T47D (cell line): ENCODE data around the gene DAP.
"Not testable (repeated sequence)": the region's sequence is repeated elsewhere in the genome, so short reads cannot be mapped to it uniquely, and the experiment has no call there.

Source experiments
- DNase-seq, 2 experiments: peaks; one replicate each; pipeline versions ENCODE4 v3.0.0 to v3.0.0-alpha.2; 2011 to 2012; ENCODE audit warnings: low read depth in 1 of 2, low spot score in 1 of 2
- JUND ChIP-seq: IDR thresholded peaks from 2 replicates; pipeline ENCODE4 v1.6.1; 2012; ENCODE audit warnings: low read depth
- in situ Hi-C: cut with HindIII; loops from 2 replicates; pipeline ENCODE4 v1.10.0; 2016; ENCODE audit warnings: low sequenced_read_pairs, low pct_unique_long_range_greater_than_20kb

Gene DAP

DNA sequence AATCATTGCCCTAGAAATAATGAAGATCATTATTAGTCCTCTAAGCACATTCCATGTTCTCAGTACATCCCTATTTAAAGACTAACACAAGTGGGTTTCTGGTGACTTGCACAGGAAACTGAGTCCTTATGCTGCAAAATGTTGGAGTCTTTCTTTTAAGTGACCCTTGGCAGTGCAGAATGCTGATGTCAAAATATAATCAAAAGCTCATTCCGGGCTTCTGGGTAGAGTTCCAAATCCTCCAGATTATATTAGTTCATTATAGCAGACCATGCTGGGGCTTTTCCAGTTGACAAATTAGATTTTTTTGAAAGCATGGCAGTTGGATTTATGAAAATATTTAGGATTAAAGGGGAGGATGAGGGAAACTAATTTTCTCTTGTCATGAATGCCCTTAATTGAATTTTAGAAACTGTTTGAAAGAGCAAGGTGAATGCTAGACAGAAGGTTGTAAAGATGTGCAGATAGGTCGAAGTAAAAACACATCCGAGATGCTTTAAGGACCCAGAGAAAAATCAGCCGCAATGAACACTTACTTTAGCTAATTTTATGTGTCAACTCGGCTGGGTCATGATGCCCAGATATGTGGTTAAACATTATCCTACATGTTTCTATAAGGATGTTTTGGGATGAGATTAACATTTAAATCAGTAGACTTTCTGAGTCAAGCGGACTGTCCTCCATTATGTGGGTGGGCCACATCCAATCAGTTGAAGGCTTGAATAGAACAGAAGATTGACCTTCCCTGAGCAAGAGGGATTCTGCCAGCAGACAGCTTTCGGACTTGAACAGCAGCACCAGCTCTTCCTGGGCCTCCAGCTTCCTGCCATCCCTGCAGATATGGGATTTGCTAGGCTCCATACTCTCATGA, 88.7 kb downstream of the DAP start:
- TF ChIP-seq JUND = no peak
- DNase-seq = no peak
- in situ Hi-C loops = no loop called here

DNA sequence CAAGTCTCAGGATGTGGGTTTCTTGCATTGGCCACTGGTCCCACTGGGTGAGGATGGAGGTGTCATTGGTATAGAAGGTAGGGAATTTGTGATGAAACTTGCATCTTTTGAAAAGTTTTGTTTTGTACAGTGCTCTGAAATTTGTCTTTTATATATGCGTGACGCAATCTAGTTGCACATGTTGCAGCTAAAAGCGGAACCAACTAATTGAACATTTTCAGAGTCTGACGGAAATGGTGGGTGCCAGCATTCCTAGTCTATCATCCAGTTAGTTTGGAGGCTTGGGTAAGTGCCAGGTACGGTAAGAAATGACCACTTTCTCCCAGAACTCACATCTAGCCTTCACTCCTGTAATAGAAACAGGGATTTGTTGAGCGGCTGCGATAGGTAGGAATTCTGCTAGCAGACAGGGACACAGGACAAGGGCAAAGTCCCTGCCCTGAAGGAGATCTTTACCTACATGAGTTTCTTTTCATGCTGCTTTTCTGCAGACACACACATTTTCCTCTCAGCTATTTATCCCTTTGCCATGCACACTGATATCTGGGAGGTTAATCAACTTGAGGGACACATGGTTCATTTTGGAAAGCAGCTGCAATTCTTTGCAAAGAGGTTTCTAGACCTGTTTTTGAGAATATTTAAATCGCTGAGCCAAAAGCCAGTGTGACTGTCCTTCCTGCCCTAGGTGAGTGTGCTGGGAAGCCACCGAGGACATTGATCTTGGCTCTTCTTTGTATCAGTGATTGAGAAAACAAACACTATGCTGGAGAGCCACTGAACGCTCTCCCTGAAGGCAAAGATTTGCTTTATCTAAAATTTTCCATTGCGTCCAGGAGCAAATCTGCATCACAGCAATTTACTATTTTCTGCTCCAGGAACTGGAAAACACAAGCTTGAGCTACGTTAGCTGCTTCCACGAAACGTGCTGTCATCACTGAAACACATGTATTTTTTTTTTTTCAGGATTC, 89.7 kb downstream of the DAP start:
- in situ Hi-C loops = no loop called here
- no peak for DNase-seq
- no peak for TF ChIP-seq JUND

DNA sequence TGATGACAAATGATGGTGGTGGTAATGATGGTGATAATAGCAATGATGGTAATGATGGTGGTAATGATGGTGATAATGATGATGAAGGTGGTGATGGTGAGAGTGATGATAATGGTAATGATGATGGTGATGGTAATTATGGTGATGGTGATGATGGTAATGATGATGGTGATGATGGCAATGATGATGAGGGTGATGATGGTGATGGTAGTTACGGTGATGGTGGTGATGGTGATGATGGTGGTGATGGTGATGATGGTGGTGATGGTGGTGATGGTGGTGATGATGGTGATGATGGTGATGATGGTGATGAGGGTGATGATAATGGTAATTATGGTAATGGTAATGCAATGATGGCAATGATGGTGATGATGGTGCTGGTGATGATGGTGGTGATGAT, 91.1 kb downstream of the DAP start:
- TF ChIP-seq JUND = no peak
- in situ Hi-C loops = no loop called here
- DNase-seq = no peak

DNA sequence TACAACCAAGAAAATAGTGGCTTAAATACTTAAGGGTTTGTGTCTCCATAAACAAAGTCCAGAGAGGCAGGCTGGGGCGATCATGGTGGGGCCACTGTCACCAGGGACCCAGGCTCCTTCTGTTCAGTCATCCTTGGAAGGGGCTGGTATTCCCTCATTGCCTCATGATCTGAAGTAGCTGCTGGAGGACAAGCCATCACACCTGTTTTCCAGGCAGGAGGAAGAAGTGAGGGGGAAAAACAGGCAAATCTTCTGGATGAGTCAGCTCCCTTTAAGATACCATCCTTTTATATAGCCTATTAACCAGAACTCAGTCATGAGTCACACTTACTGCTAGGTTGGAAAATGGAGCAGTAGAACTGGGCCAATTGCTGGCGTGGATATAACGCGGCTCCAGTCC, 92.3 kb downstream of the DAP start:
- no peak for DNase-seq
- no peak for TF ChIP-seq JUND
- in situ Hi-C loops = no loop called here

DNA sequence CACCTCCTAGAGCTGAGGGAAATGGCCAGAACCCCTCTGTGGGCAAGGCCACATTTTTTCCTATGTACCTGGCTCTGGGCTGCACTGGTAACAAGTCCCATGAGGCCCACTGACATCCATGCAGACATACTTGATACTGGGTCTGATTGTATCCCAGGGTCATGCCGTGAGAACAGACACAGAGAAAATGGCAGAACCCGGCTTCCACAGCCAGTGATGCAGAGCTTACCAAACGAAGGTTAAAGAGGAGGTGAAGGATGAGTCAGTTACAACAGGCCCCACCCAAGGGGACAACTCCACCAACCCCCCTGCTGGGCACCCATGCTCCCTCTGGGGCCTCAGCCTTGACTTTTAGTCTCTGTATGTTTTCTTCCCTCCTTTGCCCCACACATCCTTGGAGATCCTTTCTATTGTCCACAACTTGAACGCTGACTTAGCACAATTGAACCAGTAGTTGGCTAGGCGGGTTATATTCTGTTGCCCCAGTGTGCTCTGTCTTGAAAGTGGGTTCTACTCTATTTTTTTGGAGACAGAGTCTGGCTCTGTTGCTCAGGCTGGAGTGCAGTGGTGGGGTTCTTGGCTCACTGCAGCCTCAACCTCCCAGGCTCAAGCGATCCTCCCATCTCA, 93.5 kb downstream of the DAP start:
- DNase-seq = no peak
- no peak for TF ChIP-seq JUND
- in situ Hi-C loops = no loop called here

DNA sequence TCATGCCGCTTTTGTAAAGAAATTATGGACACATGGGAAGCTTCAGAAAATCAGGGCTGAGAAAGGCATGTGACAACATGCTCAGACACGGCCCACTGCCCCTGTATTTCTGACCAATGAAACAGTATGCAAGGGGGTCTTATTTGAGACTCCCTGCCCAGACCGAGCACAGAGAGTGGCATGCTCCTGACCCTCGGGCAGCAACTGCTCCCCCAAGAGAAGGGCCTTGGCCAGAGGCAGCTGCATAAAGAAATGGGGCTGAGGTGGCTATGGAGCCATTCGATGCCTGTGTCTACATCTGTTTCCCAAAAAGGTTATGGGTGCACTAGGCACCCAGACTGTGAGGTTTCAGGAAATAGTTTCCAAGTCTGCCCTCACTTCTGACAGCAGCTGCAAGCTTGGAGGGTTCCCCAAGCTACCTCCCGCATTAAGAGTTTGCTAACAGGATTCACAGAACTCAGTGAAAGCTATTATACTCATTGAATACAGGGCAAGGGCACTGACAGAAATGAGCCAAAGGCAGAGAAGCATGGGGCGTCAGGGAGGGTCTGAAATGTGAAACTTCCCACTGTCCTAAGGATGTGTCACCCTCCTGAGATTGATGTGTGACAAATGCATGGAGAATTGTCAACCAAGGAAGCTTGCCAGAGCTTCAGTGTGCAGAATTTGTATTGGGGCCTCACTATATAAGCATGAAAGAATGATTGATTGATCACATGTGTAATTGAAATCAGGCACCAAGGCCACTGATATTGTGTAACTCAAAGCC, 94.3 kb downstream of the DAP start:
- no peak for DNase-seq
- TF ChIP-seq JUND = no peak
- in situ Hi-C loops = no loop called here

DNA sequence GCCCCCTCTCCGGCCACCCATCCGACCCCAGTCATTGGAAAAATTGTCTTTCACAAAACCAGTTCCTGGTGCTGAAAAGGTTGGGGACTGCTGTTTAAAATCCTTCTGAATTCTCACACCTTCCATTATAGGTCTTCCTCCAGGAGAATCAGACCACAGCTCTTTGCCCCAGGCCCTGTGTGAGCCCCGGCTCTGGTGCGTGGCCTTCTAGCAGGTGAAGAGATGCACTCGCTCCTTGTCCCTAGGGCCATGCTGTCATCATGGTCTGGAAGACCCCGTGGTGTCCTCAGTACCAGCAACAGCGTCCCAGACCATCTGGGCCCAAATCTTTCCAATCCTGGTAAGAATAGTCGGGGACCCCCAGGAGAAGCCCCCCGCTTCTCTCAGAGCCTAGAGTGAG, 95.2 kb downstream of the DAP start:
- no peak for TF ChIP-seq JUND
- in situ Hi-C loops = no loop called here
- no peak for DNase-seq

DNA sequence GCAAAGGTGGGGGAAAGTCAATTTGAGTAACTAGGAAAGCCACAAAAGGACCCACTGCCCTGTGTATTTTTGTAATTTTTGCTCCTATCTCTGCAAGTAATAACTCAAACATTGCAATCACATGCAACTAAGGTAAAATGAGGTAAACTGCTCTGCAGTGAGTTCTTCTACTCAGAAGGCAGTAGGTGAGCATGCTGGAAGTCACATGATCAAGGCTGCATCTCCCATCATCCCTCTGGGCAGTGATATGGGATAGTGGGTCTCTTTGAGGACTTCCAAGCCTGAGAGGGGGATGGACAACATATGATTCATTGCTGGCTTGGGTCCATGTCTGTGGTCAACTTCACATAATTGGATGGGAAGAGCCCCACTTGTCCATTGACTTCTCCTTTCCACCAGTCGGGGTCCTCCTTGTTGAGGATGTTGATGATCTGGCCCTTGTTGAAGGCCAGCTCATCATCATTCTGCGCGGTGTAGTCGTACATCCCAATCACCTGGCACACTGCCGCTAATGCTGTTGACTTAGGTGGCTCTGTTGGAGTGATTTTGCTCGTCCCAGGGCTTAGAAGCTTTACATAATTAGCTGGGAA, 96.8 kb downstream of the DAP start:
- DNase-seq, in situ Hi-C loops: not testable (repeated sequence)

DNA sequence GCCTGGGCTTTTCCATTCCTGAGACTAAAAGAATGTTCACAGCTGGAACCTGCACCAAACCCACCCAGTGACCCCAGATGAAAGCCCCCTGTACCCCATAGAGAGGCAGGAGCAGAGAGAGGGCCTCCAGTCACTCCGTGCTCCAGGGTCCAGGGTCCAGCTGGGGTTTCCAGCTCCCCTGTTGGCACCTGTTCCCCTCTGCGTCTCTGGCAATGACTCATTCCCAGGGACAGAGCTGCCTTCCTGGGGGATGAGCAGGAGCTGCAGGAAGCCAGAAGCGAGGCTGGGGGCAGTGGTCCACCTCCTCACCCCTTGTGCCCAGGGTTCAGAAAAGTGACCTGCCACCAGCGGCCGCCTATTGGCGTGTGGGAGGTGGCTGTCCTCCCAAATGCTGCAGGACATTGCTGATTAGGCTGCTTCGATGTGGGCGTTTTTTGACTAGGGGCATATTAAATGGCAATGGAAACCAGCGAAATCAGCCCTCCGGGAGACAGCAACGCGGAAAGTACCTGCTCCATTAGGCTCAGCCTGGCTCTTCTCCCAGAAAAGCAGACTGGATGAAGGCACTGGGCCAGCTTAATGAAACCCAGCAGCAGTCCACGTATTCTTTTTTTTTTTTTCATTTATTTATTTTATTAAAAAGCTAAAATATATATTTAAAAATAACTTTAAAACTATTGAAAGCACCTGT, 97.4 kb downstream of the DAP start:
- in situ Hi-C loops = no loop called here
- no peak for TF ChIP-seq JUND
- no peak for DNase-seq

DNA sequence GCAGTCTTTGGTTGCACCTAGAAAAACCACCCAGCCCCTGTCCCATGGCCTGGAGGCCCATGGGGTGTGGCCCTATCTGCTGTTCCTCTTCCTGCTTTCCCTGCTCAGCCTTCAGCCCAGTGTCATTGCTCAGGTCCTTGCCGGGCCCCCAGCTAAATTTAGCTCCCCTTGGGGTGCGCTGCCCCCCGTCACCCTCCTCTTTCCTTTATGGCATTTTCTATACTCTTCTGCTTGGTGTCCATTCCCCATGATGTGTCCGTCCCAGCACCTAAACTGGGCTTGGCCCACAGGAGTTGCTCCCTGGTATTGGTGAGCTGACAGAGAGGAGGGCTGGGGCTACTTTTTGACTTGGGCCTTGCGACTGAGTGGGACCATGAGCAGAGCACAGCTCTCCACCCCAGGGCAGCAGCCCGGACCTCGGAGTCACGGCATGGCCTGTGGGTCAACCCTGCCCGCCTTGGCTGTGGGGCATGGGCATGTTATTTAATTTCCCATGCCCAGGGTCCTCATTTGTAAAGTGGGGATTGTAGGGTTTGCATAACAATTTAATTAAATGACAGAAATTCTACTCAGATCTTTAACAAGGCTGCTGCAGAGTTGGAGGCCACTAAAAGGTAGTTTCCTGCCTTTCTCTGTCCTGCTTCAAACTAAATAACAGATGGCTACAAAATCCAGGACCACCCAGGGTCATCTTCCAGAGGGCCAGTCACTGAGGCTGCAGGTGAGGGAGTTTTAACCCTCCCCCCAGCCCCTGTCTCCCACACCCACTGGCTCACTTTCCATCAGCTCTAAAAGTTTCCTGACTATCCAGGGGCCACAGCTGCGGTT, 98.2 kb downstream of the DAP start:
- in situ Hi-C loops = no loop called here
- TF ChIP-seq JUND = no peak
- DNase-seq = no peak
